ENCODE data around the gene TBXA2R.

DNA sequence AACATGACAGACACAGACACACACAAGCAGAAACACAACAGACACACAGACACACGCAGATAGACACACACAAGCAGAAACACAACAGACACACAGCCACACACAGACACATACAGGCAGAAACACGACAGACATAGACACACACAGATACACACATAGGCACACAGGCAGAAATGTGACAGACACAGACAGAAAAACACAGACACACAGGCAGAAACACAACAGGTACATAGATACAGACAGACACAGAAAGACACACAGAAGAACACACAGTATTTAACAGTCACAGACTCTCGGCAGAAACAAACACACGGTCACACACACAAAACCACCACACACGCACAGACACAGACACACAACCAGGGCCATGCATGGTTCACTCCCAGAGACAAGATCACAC lies 905 bp downstream of the TBXA2R start:
- TF ChIP-seq EZH2 (IDR thresholded peaks at IDR 0.05; ENCODE audit: insufficient read depth, poor library complexity, severe bottlenecking) (no peak), EZH2phosphoT487 (IDR thresholded peaks at IDR 0.05; ENCODE audit: insufficient read depth, low read depth) (no peak)
